Measurements from ENCODE around the gene MARCKS.
"Not testable (repeated sequence)": the region's sequence is repeated elsewhere in the genome, so short reads cannot be mapped to it uniquely, and the experiment has no call there.

Gene MARCKS

GRCh38 chr6:113884011-113884410 is 26.9 kb downstream of the MARCKS start:
- DNase-seq (ENCODE audit: low read depth), result no peak

GRCh38 chr6:113886512-113886911 is 29.4 kb downstream of the MARCKS start:
- DNase-seq (ENCODE audit: low read depth), result no peak

DNA sequence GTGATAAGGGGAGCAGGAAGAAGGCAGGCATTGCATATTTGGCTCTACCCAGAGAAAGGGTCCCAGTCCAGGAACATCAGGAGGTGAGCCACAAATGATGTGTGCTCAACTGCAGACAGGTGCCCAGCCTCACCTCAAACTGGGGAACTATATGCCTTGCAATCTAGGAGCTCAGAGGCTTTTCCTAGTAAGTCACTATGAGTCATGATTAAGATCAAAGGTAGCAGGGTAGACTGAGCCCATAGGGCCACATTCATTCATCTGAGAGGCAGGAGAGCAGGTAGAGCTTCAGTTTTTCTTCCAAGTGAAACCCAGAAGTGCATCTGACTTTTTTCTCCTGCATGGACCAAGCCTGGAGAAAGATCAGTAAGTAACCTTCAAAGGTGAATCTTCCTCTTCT is 31.3 kb downstream of the MARCKS start:
- DNase-seq (ENCODE audit: low read depth), result no peak

DNA sequence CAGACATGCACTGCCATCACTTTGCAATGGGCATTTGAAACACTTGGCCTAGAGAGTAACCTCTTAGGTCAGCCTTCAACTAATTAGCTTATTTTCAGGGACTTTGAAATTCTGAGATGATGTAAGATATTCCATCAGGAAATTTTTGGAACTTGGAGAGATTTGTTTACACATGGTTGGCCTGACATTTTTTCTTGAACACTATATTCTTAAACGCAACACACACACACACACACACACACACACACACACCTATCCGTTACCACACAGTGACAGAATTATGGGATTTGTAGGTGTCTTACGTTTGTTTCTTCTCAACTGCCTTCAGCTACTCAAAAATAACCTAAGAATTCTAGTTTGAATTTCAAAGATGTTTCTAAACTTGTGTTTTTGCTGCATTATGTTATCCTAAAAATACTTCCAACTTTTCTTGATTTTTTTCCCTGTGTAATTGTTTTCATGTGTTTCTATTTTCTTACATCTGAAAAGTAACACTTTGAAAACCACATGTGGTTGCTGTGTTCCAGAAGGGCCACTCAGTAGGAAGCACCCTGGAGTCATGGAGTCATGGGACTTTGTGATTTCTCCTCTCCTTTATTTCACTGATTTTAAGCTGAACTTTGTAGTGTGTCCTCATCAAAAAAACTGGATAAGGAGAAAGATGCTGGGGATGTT is 31.9 kb downstream of the MARCKS start:
- no peak for DNase-seq (ENCODE audit: low read depth)

- no peak for DNase-seq (ENCODE audit: low read depth)
These were observed 36.3 kb downstream of the MARCKS start for GRCh38 chr6:113893451-113893850.

GRCh38 chr6:113893866-113894265 is 36.7 kb downstream of the MARCKS start:
- DNase-seq (ENCODE audit: low read depth), result no peak

- DNase-seq (ENCODE audit: low read depth), result no peak
These were observed 37.8 kb downstream of the MARCKS start for GRCh38 chr6:113894712-113895674.

GRCh38 chr6:113901482-113901881 is 44.3 kb downstream of the MARCKS start:
- DNase-seq (ENCODE audit: low read depth), result no peak

DNA sequence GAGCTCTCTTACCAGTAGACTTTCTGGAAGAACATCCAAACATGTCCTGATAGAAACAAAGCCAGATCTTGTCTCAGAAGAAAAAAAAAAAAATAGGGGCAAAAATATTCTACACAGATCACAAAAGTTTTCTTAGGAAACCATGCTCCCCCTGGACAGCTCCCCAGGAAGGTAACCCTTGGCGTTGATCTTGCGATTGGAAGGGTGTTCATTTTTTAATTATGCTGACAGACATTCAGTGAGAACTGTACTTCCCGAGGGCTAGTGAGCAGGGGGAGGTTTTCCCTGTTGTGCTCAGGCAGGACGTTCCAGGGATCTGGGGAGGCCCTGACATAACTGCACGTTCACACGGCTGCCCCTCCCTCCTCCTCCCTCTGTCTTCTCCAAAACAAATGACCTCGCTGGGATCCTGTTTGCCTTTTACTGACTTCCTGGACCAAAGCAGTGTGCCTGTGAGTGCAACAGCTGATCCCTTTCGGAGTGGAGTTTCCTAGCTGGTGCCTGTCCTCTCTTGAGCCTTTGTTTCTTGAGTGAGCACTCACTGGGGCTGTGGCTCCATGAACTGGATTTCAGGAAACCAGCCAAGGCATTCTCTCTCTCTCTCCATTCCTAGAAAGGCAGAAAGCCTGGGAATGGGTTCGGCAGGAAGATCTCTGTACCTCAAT is 46.7 kb downstream of the MARCKS start:
- DNase-seq (ENCODE audit: low read depth), result no peak

GRCh38 chr6:113907102-113907815 is 50.1 kb downstream of the MARCKS start:
- DNase-seq (ENCODE audit: low read depth), result no peak

GRCh38 chr6:113908801-113909200 is 51.7 kb downstream of the MARCKS start:
- DNase-seq (ENCODE audit: low read depth), result no peak

- no peak for DNase-seq (ENCODE audit: low read depth)
These were observed 52.2 kb downstream of the MARCKS start for GRCh38 chr6:113909224-113909856.

DNA sequence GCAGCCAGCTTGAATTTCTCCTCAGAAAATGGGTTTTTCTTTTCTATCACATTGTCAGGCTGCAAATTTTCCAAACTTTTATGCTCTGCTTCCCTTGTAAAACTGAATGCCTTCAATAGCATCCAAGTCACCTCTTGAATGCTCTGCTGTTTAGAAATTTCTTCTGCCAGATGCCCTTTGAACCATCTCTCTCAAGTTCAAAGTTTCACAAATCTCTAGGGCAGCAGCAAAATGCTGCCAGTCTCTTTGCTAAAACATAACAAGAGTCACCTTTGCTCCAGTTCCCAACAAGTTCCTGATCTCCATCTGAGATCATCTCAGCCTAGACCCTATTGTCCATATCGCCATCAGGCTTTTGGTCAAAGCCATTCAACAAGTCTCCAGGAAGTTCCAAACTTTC is 53.1 kb downstream of the MARCKS start:
- not testable (repeated sequence) for DNase-seq (ENCODE audit: low read depth)

Data from activated T-cell treated with anti-CD3 and anti-CD28 coated beads for 1 hour (primary cell).